H9 (cell line): ENCODE measurements around the gene RAI14. TPM values are rescaled to one million over a fixed set of nuclear protein-coding genes. Genes with fewer than 3 reads are reported as not detected.

Source experiments
- DNase-seq: peaks from one replicate; pipeline ENCODE4 v3.0.0-alpha.2; 2017
- H2AFZ ChIP-seq: one replicate; pipeline ENCODE4 v1.6.1; 2013; ENCODE audit warnings: mild to moderate bottlenecking, low read length, control low read depth, moderate library complexity
- H2AK5ac ChIP-seq: 2 replicates; pipeline ENCODE4 v1.6.1; 2013; ENCODE audit warnings: low read length, control low read depth, mixed read lengths; ENCODE audit not compliant: insufficient read length
- H2BK120ac ChIP-seq: one replicate; pipeline ENCODE4 v1.6.1; 2013; ENCODE audit warnings: low read depth, mild to moderate bottlenecking, low read length, control low read depth, inconsistent platforms; ENCODE audit not compliant: poor library complexity, severe bottlenecking
- H2BK12ac ChIP-seq: 2 replicates; pipeline ENCODE4 v1.6.1; 2013; ENCODE audit warnings: low read length, control low read depth, mixed read lengths, low read depth; ENCODE audit not compliant: insufficient read length
- H2BK15ac ChIP-seq: 2 replicates; pipeline ENCODE4 v1.6.1; 2013; ENCODE audit warnings: low read depth, low read length, control low read depth
- H2BK20ac ChIP-seq: one replicate; pipeline ENCODE4 v1.6.1; 2013; ENCODE audit warnings: low read depth, mild to moderate bottlenecking, low read length, control low read depth, inconsistent platforms; ENCODE audit not compliant: poor library complexity, severe bottlenecking
- H2BK5ac ChIP-seq: 2 replicates; pipeline ENCODE4 v1.6.1; 2013; ENCODE audit warnings: low read length, control low read depth, mixed read lengths; ENCODE audit not compliant: insufficient read length
- H3K14ac ChIP-seq: 2 replicates; pipeline ENCODE4 v1.6.1; 2013; ENCODE audit warnings: low read length, control low read depth; ENCODE audit not compliant: insufficient read depth
- H3K18ac ChIP-seq: 2 replicates; pipeline ENCODE4 v1.6.1; 2013; ENCODE audit warnings: low read depth, mild to moderate bottlenecking, mixed read lengths, low read length, control low read depth; ENCODE audit not compliant: insufficient read length
- H3K23ac ChIP-seq: 2 replicates; pipeline ENCODE4 v1.6.1; 2013; ENCODE audit warnings: low read length, control low read depth, mixed read lengths, low read depth; ENCODE audit not compliant: insufficient read length
- H3K23me2 ChIP-seq: 2 replicates; pipeline ENCODE4 v1.6.1; 2013; ENCODE audit warnings: low read depth, mild to moderate bottlenecking, mixed read lengths, low read length, control low read depth; ENCODE audit not compliant: insufficient read length, poor library complexity, severe bottlenecking
- H3K27ac ChIP-seq: 2 replicates; pipeline ENCODE4 v1.5.1; 2013; ENCODE audit warnings: low read length, control low read depth, mixed read lengths, low read depth; ENCODE audit not compliant: insufficient read length
- H3K27me3 ChIP-seq: 2 replicates; pipeline ENCODE4 v1.6.1; 2013; ENCODE audit warnings: low read length, control low read depth, inconsistent platforms; ENCODE audit not compliant: insufficient read depth
- H3K4ac ChIP-seq: 2 replicates; pipeline ENCODE4 v1.6.1; 2013; ENCODE audit warnings: low read depth, mild to moderate bottlenecking, control low read depth, inconsistent platforms, low read length, moderate library complexity
- H3K4me1 ChIP-seq: 2 replicates; pipeline ENCODE4 v1.6.1; 2013; ENCODE audit warnings: low read length, control low read depth, inconsistent platforms; ENCODE audit not compliant: insufficient read depth
- H3K4me2 ChIP-seq: 2 replicates; pipeline ENCODE4 v1.6.1; 2013; ENCODE audit warnings: low read length, control low read depth, mixed read lengths; ENCODE audit not compliant: insufficient read length, insufficient read depth
- H3K56ac ChIP-seq: 2 replicates; pipeline ENCODE4 v1.6.1; 2013; ENCODE audit warnings: low read depth, mild to moderate bottlenecking, mixed read lengths, low read length, control low read depth; ENCODE audit not compliant: insufficient read length
- H3K79me1 ChIP-seq: 2 replicates; pipeline ENCODE4 v1.6.1; 2013; ENCODE audit warnings: low read depth, mild to moderate bottlenecking, moderate library complexity, low read length, control low read depth, inconsistent platforms; ENCODE audit not compliant: insufficient read depth, poor library complexity, severe bottlenecking
- H3K79me2 ChIP-seq: 2 replicates; pipeline ENCODE4 v1.6.1; 2013; ENCODE audit warnings: low read length, control low read depth, inconsistent platforms; ENCODE audit not compliant: insufficient read depth
- H3K9ac ChIP-seq: 2 replicates; pipeline ENCODE4 v1.6.1; 2013; ENCODE audit warnings: low read length, control low read depth, mixed read lengths; ENCODE audit not compliant: insufficient read length; ENCODE audit errors: extremely low read depth
- H3K9me3 ChIP-seq: one replicate; pipeline ENCODE4 v1.6.1; 2013; ENCODE audit warnings: low read depth, low read length, inconsistent platforms; ENCODE audit not compliant: control insufficient read depth
- H3T11ph ChIP-seq: one replicate; pipeline ENCODE4 v1.6.1; 2013; ENCODE audit warnings: mild to moderate bottlenecking, low read length, control low read depth, inconsistent platforms
- H4K20me1 ChIP-seq: one replicate; pipeline ENCODE4 v1.6.1; 2013; ENCODE audit not compliant: control insufficient read depth, insufficient read length, insufficient read depth
- H4K5ac ChIP-seq: 2 replicates; pipeline ENCODE4 v1.6.1; 2013; ENCODE audit warnings: low read depth, mild to moderate bottlenecking, mixed read lengths, low read length, control low read depth; ENCODE audit not compliant: insufficient read length
- H4K8ac ChIP-seq: replicated peaks from 2 replicates; pipeline ENCODE4 v1.6.1; 2013; ENCODE audit warnings: low read length, control low read depth, mixed read lengths, low read depth; ENCODE audit not compliant: insufficient read length
- H4K91ac ChIP-seq: 2 replicates; pipeline ENCODE4 v1.6.1; 2013; ENCODE audit warnings: low read depth, mild to moderate bottlenecking, moderate library complexity, mixed read lengths, low read length, control low read depth; ENCODE audit not compliant: insufficient read length
- H3K27ac Mint-ChIP-seq, 3 experiments: 2 replicates in 2 of 3; 3 replicates in 1 of 3; pipeline ENCODE4 v1.8.0; 2020 to 2021; ENCODE audit warnings: mixed read lengths in 3 of 3, mild to moderate bottlenecking in 1 of 3, moderate library complexity in 1 of 3
- H3K27me3 Mint-ChIP-seq: 2 replicates; pipeline ENCODE4 v1.8.0; 2021; ENCODE audit warnings: low read depth, mild to moderate bottlenecking, moderate library complexity, mixed read lengths
- H3K36me3 Mint-ChIP-seq, 3 experiments: 2 replicates in 2 of 3; 3 replicates in 1 of 3; pipeline ENCODE4 v1.8.0; 2020 to 2021; ENCODE audit warnings: low read depth in 3 of 3, mixed read lengths in 3 of 3; ENCODE audit not compliant: insufficient read depth in 1 of 3
- H3K4me1 Mint-ChIP-seq, 2 experiments: 2 replicates each; pipeline ENCODE4 v1.8.0; 2020; ENCODE audit warnings: mixed read lengths in 2 of 2
- H3K4me3 Mint-ChIP-seq, 2 experiments: 2 replicates in 1 of 2; 3 replicates in 1 of 2; pipeline ENCODE4 v1.8.0; 2020 to 2021; ENCODE audit warnings: mild to moderate bottlenecking in 2 of 2, mixed read lengths in 2 of 2, moderate library complexity in 1 of 2
- H3K9me3 Mint-ChIP-seq, 2 experiments: 2 replicates in 1 of 2; 3 replicates in 1 of 2; pipeline ENCODE4 v1.8.0; 2020; ENCODE audit warnings: mild to moderate bottlenecking in 2 of 2, mixed read lengths in 2 of 2, moderate library complexity in 1 of 2
- WGBS: extraction: QIAGEN DNeasy Blood & Tissue Kit; methylation state at CpG from one replicate; pipeline ENCODE4 v1.1.7; 2013; ENCODE audit warnings: missing lambda C conversion rate, low lambda C conversion rate, mixed read lengths; ENCODE audit not compliant: insufficient read length; ENCODE audit errors: extremely low coverage; 5-methylcytosine and 5-hydroxymethylcytosine counted together
- total RNA-seq: library from RNA; stranded (reverse); gene quantifications from 2 replicates; pipeline ENCODE4 v1.2.1, GENCODE V29; 2021
- TF ChIP-seq, protein P1 (sequence below): fragments of 200-600 bp; sonication (generic); conservative IDR thresholded peaks from 3 replicates; pipeline ENCODE4 v1.8.0; 2021; ENCODE audit warnings: antibody characterized with exemption, mild to moderate bottlenecking

Gene RAI14
- total RNA-seq, 1 experiment from 2014 or later = 127 TPM

- Histone ChIP-seq H3K4ac (no peak overlapping the region), H3K18ac (no peak overlapping the region), H3K23me2 (no peaks in the 10 kb centered on the region), H2BK15ac (no peak overlapping the region), H3K9ac (no peak overlapping the region), H3K23ac (no peak overlapping the region), H4K20me1 (no peaks in the 10 kb centered on the region), H4K5ac (no peak overlapping the region), H2BK20ac (no peak overlapping the region), H2AK5ac (no peak overlapping the region), H2BK12ac (no peak overlapping the region), H4K8ac (no peak overlapping the region), H2AFZ (no peak overlapping the region), H3K56ac (no peak overlapping the region), H4K91ac (no peak overlapping the region), H3K14ac (no peak overlapping the region), H3K79me2 (peaks cover 18% of the 10 kb centered on the region; the same call in 1 of the 2 replicates), H3K79me1 (peaks cover 4% of the 10 kb centered on the region), H3T11ph (no peak overlapping the region), H2BK120ac (no peak overlapping the region), H3K4me1 (peaks cover 3% of the 10 kb centered on the region; the same call in 1 of the 2 replicates), H3K4me2 (no peak overlapping the region), H3K9me3 (no peaks in the 10 kb centered on the region), H3K27ac (no peak overlapping the region), H2BK5ac (no peak overlapping the region), H3K27me3 (no peaks in the 10 kb centered on the region)
- TF ChIP-seq, protein P1, sequence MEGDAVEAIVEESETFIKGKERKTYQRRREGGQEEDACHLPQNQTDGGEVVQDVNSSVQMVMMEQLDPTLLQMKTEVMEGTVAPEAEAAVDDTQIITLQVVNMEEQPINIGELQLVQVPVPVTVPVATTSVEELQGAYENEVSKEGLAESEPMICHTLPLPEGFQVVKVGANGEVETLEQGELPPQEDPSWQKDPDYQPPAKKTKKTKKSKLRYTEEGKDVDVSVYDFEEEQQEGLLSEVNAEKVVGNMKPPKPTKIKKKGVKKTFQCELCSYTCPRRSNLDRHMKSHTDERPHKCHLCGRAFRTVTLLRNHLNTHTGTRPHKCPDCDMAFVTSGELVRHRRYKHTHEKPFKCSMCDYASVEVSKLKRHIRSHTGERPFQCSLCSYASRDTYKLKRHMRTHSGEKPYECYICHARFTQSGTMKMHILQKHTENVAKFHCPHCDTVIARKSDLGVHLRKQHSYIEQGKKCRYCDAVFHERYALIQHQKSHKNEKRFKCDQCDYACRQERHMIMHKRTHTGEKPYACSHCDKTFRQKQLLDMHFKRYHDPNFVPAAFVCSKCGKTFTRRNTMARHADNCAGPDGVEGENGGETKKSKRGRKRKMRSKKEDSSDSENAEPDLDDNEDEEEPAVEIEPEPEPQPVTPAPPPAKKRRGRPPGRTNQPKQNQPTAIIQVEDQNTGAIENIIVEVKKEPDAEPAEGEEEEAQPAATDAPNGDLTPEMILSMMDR = no peak
- Mint-ChIP-seq H3K27me3 (no peaks in the 10 kb centered on the region), H3K36me3 (peaks cover 0 to 10% (median 2%) of the 10 kb centered on the region in 3 experiments; a peak in 4 of 7 replicates), H3K4me1 (peaks cover 14 to 31% of the 10 kb centered on the region in 2 experiments), H3K27ac (0 out of 7 replicates have a peak overlapping the region, but pooled peaks of 1 of the 3 experiments have one; percentile 26), H3K4me3 (no peak overlapping the region), H3K9me3 (no peaks in the 10 kb centered on the region)
- no CpG with 5 or more reads among the region's 11 CpGs for WGBS
- no peak for DNase-seq
Measured at GRCh38 chr5:34742061-34742460, 85.9 kb downstream of the RAI14 start.
